HepG2 (cell line): ENCODE data around the gene OGFOD3. TPM values are rescaled to one million over a fixed set of nuclear protein-coding genes. Genes with fewer than 3 reads are reported as not detected.

ENCODE experiments used
- ARNT ChIP-seq: fragments of 450-650 bp; IDR thresholded peaks from 2 replicates; pipeline ENCODE4 v1.6.1; 2017
- DMTF1 ChIP-seq: sonication (generic); formaldehyde crosslinking; IDR thresholded peaks from 2 replicates; pipeline ENCODE4 v1.4.0; 2020; ENCODE audit warnings: mild to moderate bottlenecking, missing genetic modification reagents
- HNRNPUL1 ChIP-seq: fragments of 200-400 bp; formaldehyde crosslinking; IDR thresholded peaks from 2 replicates; pipeline ENCODE4 v1.6.1; 2017; ENCODE audit warnings: low read depth, mild to moderate bottlenecking, low read length, moderate library complexity
- KDM6A ChIP-seq: IDR thresholded peaks from 2 replicates; pipeline ENCODE4 v1.6.1; 2016; ENCODE audit warnings: low read depth
- NONO ChIP-seq, 2 experiments: fragments of 450-650 bp in 1 of 2; sonication (generic) in 1 of 2; formaldehyde crosslinking in 1 of 2; IDR thresholded peaks in 1 of 2; conservative IDR thresholded peaks in 1 of 2; 2 replicates each; pipeline versions ENCODE4 v1.6.1 to v1.8.0; 2017 to 2022; ENCODE audit warnings: mild to moderate bottlenecking in 1 of 2, missing genetic modification reagents in 1 of 2, moderate library complexity in 1 of 2
- PITX1 ChIP-seq: sonication (generic); formaldehyde crosslinking; IDR thresholded peaks from 2 replicates; pipeline ENCODE4 v1.5.1; 2020; ENCODE audit warnings: mild to moderate bottlenecking, missing genetic modification reagents
- SNAPC4 ChIP-seq: sonication (generic); formaldehyde crosslinking; IDR thresholded peaks from 2 replicates; pipeline ENCODE4 v1.4.0; 2020; ENCODE audit warnings: mild to moderate bottlenecking, missing genetic modification reagents
- ZBTB40 ChIP-seq, 2 experiments: fragments of 450-650 bp in 1 of 2; sonication (generic) in 1 of 2; formaldehyde crosslinking in 1 of 2; IDR thresholded peaks; 2 replicates each; pipeline versions ENCODE4 v1.6.1 to v1.8.0; 2016 to 2022; ENCODE audit warnings: antibody characterized with exemption in 1 of 2, mild to moderate bottlenecking in 1 of 2, missing genetic modification reagents in 1 of 2
- ZNF496 ChIP-seq: sonication (generic); formaldehyde crosslinking; IDR thresholded peaks from 2 replicates; pipeline ENCODE4 v1.8.1; 2023; ENCODE audit warnings: mild to moderate bottlenecking, moderate library complexity, missing genetic modification reagents; ENCODE audit not compliant: insufficient replicate concordance
- ZNF773 ChIP-seq: sonication (generic); formaldehyde crosslinking; IDR thresholded peaks from 2 replicates; pipeline ENCODE4 v1.4.0; 2020; ENCODE audit warnings: missing genetic modification reagents, borderline replicate concordance
- polyA plus RNA-seq, 8 experiments: library from polyadenylated mRNA; depleted of rRNA in 3 of 8; stranded (reverse) in 7 of 8; unstranded in 1 of 8; fragments of >200 nt; fragmentation: Illumina TruSeq in 4 of 8; extraction: Trizol in 4 of 8; gene quantifications; 2 replicates each; pipeline versions ENCODE4 v1.2.1 to v1.2.3, GENCODE V29; 2011 to 2016; ENCODE audit warnings: low read depth in 4 of 8, missing spikeins in 1 of 8, mixed read lengths in 1 of 8; ENCODE audit not compliant: insufficient read depth in 1 of 8
- total RNA-seq, 5 experiments: library from RNA; depleted of rRNA; stranded (reverse); fragments of >200 nt; fragmentation: Illumina TruSeq; extraction: Trizol; gene quantifications; 2 replicates each; pipeline ENCODE4 v1.2.3, GENCODE V29; 2016; ENCODE audit warnings: low read depth in 1 of 5

OGFOD3 gene
- total and polyA plus RNA-seq, 2 of the 13 experiments (the other 11 are each of a cell fraction or from before 2014, with no cell fraction given), result 40.0 to 42.1 TPM

DNA sequence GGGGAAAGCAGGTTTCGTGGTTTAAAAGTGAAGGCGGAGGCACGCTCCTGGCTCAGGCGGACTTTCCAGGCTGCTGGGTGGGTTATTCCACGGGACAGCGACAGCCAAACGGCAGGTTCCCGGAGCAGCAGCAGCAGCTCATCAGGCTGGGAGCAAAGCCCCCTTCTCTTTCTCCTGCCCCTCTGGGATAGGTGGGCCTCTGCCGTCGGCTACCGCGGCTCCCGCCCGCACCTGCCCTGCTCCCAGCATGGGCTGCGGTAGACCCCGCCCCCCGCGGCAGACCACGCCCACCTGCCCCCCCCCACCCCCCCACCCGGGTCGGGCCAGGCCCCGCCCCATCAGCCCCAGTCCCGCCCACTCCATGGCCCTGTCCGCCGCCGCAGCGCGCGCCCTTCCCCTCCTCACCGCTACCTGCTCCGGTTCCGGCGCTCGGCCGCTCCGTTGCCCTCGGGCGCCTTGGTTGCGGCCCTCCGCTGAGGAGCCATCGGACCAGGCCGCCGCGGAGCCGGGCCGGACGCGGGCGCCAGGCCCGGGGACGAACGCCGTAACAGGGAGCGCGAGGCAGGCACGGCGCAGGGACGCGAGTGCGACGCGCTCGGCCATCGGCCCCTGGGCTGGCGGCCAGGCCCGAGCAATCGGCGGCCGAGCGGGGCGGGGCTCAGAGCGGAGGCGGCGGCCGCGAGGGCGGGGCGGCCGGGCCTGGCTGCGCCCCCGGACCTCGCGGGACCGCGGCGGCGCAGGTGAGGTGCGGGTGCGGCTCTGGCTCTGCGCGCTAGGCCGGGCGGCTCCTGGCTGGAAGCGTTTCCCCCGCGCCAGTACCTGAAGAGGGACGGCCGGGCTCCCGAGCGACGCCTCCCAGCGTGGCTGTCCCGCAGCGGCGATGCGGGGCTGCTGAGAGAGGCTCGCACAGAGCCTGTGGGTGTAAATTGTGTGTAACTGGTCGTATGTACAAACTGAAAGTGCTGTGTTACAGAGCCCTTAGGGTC is at the start of gene OGFOD3, which contains the start of gene HEXD (continued):
- TF ChIP-seq ZBTB40 (IDR thresholded peaks at IDR 0.05) (no peak), ZBTB40 (CRISPR knock-in tag; IDR thresholded peaks at IDR 0.05) (no peak), PITX1 (CRISPR knock-in tag) (0 out of 2 replicates have a peak, but pooled peaks have one; percentile 58), HNRNPUL1 (no peak), DMTF1 (CRISPR knock-in tag) (no peak), ARNT (no peak), ZNF773 (0 out of 2 replicates have a peak, but pooled peaks have one; percentile 66), NONO (IDR thresholded peaks at IDR 0.05) (no peak), NONO (CRISPR knock-in tag; conservative IDR thresholded peaks at IDR 0.05) (peak; percentile 89), KDM6A (CRISPR knock-in tag) (no peak), ZNF496 (no peak), SNAPC4 (CRISPR knock-in tag) (no peak)
